ENCODE measurements around the gene RBM34.
"Not testable (repeated sequence)": the region's sequence is repeated elsewhere in the genome, so short reads cannot be mapped to it uniquely, and the experiment has no call there.

Gene RBM34

DNA sequence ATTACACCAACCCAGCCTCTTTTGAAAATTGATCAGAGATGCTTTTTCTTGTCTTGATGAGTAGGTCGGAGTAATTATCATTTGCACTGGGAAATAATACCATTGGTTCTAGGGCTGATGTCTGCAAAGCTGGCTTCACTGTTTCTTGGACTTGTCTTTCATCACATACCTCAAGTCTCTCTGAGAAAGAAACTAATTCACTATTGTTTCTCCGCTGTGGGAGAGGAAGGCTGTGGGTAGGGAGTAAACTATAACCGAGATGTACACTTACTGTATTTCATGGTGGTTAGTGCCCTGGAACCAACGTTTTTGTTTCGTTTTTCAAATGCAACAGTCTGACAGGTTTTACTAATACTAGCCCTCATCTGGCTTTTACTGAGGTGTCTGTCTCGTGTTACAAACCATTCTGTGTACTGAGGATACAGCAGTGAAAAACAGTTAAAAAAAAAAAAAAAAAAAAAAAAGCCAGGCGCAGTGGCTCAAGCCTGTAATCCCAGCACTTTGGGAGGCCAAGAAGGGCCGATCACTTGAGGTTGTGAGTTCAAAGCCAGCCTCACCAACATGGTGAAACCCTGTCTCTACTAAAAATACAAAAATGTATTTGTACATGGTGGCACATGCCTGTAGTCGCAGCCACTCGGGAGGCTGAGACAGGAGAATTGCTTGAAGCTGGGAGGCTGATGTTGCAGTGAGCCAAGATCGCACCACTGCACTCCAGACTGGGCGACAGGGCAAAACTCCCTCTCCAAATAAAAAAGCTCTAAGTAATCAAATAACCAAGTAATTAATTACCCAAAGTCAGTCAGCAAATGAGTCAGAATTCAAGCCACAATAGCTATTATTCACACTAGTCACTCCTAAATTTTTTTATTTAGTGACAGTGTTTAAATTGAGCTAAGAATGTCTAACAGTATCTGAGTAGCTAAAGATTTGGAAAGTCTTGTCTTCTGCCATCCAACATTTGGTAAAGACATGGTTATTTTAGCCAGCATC, 55.7 kb downstream of the RBM34 start:
- no peaks in the 10 kb centered on the region for H3K9me3 ChIP-seq (ENCODE audit: insufficient read depth, low read length)
- TF ChIP-seq SUZ12 (IDR thresholded peaks at IDR 0.05; ENCODE audit: extremely low read depth, insufficient read depth, insufficient read length) (no peak), YY1 (IDR thresholded peaks at IDR 0.05; ENCODE audit: insufficient read depth, insufficient read length) (no peak), ZNF274 (IDR thresholded peaks at IDR 0.05; ENCODE audit: low read depth, low read length) (no peak)
- H3K4me3 ChIP-seq (ENCODE audit: insufficient read length, low read depth): no peak overlapping the region
- no peak for DNase-seq (ENCODE audit: low read depth, low spot score)
- peaks cover 33% of the 10 kb centered on the region for H3K36me3 ChIP-seq (ENCODE audit: insufficient read depth, insufficient read length, low read length)
- no peaks in the 10 kb centered on the region for H3K4me1 ChIP-seq (ENCODE audit: insufficient read depth, insufficient read length)
- H3K9ac ChIP-seq (ENCODE audit: insufficient read length, low read depth): no peak overlapping the region
- no peaks in the 10 kb centered on the region for H3K27me3 ChIP-seq (ENCODE audit: insufficient read depth, insufficient read length)

DNA sequence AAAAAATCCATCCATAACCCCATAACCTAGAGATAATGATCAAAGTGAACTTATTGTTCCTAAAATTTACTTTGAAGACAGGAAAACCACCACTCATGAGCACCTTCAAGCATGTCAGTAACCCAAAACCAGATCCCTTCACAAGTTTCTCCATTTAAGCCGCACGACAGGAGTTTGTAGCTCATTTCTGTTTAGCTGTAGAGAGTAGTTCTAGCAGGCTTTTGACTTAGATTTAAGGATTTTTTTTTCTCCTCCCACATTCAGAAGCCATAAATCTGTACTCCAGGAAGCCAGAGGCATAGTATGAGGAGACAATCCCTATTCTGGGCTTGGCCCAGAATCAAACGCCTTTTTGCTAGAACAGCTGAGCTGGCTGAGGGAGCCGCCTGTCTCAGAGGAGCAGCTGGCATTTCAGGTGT, 58.0 kb downstream of the RBM34 start:
- H3K4me1 ChIP-seq (ENCODE audit: insufficient read depth, insufficient read length): no peaks in the 10 kb centered on the region
- TF ChIP-seq YY1 (IDR thresholded peaks at IDR 0.05; ENCODE audit: insufficient read depth, insufficient read length): no peak
- TF ChIP-seq SUZ12 (IDR thresholded peaks at IDR 0.05; ENCODE audit: extremely low read depth, insufficient read depth, insufficient read length): no peak
- TF ChIP-seq ZNF274 (IDR thresholded peaks at IDR 0.05; ENCODE audit: low read depth, low read length): no peak
- no peaks in the 10 kb centered on the region for H3K9me3 ChIP-seq (ENCODE audit: insufficient read depth, low read length)
- H3K36me3 ChIP-seq (ENCODE audit: insufficient read depth, insufficient read length, low read length): peaks cover 10% of the 10 kb centered on the region
- no peak overlapping the region for H3K9ac ChIP-seq (ENCODE audit: insufficient read length, low read depth)
- no peak for DNase-seq (ENCODE audit: low read depth, low spot score)
- H3K4me3 ChIP-seq (ENCODE audit: insufficient read length, low read depth): no peak overlapping the region
- no peaks in the 10 kb centered on the region for H3K27me3 ChIP-seq (ENCODE audit: insufficient read depth, insufficient read length)

DNA sequence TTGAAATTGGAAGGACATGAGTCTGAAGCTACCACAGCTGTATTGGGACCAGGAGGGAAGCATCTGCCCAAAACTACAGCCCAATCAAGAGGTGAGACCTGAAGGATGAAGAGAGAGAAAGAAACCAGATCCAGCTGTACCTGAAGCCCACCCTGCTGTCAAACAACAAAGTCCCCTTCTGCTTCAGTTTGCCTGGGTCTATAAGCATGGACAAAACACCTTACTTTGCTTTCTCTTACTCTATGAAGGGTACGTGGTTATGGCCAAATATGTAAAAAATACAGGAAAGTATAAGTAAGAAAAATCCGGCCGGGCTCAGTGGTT, 58.8 kb downstream of the RBM34 start:
- H3K9ac ChIP-seq (ENCODE audit: insufficient read length, low read depth): no peak overlapping the region
- no peaks in the 10 kb centered on the region for H3K27me3 ChIP-seq (ENCODE audit: insufficient read depth, insufficient read length)
- H3K36me3 ChIP-seq (ENCODE audit: insufficient read depth, insufficient read length, low read length): peaks cover 2% of the 10 kb centered on the region
- H3K4me1 ChIP-seq (ENCODE audit: insufficient read depth, insufficient read length): no peaks in the 10 kb centered on the region
- H3K4me3 ChIP-seq (ENCODE audit: insufficient read length, low read depth): no peak overlapping the region
- no peak for DNase-seq (ENCODE audit: low read depth, low spot score)
- no peak for TF ChIP-seq ZNF274 (IDR thresholded peaks at IDR 0.05; ENCODE audit: low read depth, low read length)
- no peak for TF ChIP-seq YY1 (IDR thresholded peaks at IDR 0.05; ENCODE audit: insufficient read depth, insufficient read length)
- no peak for TF ChIP-seq SUZ12 (IDR thresholded peaks at IDR 0.05; ENCODE audit: extremely low read depth, insufficient read depth, insufficient read length)
- H3K9me3 ChIP-seq (ENCODE audit: insufficient read depth, low read length): no peaks in the 10 kb centered on the region

DNA sequence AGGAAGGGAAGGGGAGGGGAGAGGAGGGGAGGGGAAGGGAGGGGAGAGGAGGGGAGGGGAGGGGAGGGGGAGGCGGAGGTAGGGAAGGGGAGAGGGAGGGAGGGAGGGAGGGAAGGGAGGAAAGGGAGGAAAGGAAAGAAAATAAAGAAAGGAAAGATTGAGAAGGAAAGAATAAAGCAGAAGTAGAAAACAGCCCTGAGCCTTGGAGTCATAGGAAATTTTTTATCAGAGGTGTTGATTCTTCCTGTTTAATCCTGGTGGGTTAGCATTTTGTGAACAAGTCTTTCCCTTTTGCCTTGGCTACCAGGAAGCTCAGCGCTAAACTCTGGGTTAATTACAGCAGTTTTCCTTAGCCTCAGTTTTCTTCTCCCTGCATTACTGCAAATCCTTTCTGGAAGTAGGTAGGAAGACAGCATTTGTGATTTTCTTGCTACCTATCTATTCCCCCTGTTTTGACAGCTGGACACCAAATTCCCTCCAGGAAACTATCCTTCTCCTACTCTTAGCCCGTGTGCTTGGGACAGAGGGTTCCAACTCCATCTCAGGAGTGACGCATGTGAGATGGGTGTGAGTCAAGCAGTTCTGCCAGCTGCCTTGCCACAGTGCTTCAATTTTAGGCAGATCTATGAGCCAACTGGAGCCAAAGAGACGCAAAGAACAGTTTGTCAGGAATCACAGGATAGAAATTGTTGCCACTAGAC, 59.3 kb downstream of the RBM34 start:
- no peaks in the 10 kb centered on the region for H3K4me1 ChIP-seq (ENCODE audit: insufficient read depth, insufficient read length)
- no peak for TF ChIP-seq ZNF274 (IDR thresholded peaks at IDR 0.05; ENCODE audit: low read depth, low read length)
- TF ChIP-seq YY1 (IDR thresholded peaks at IDR 0.05; ENCODE audit: insufficient read depth, insufficient read length): no peak
- TF ChIP-seq SUZ12 (IDR thresholded peaks at IDR 0.05; ENCODE audit: extremely low read depth, insufficient read depth, insufficient read length): no peak
- H3K9ac ChIP-seq (ENCODE audit: insufficient read length, low read depth): no peak overlapping the region
- no peaks in the 10 kb centered on the region for H3K27me3 ChIP-seq (ENCODE audit: insufficient read depth, insufficient read length)
- no peaks in the 10 kb centered on the region for H3K9me3 ChIP-seq (ENCODE audit: insufficient read depth, low read length)
- H3K4me3 ChIP-seq (ENCODE audit: insufficient read length, low read depth): no peak overlapping the region
- no peak for DNase-seq (ENCODE audit: low read depth, low spot score)
- H3K36me3 ChIP-seq (ENCODE audit: insufficient read depth, insufficient read length, low read length): no peaks in the 10 kb centered on the region

DNA sequence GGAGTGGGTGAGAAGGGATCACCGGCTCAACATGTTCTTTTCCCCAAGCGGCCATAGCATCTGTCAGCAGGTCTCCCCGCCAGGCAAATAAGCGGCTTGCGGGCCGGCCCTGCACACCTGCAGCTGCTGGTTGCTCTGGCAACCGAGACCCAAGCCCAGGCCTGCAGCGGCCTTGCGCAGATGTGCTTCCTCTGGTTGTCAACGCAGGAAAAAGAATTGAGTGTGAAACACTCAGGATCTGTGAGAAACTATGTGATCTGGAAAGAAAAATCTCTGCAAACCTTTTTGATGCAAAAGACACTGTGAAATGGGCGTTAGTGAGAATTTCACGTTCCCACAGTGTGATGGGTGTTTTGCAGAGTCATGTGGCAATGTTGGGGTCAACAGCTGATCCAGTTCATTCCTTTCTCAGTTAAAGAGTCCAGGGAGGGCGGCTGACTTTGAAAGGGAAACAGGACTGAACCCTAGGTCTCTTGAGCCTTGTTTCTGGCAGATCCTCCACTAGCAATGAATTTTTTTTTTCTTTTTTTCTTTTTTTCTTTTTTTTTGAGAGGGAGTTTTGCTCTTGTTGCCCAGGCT, 60.8 kb downstream of the RBM34 start:
- Histone ChIP-seq H3K9me3 (ENCODE audit: insufficient read depth, low read length) (no peaks in the 10 kb centered on the region), H3K4me1 (ENCODE audit: insufficient read depth, insufficient read length) (no peaks in the 10 kb centered on the region), H3K9ac (ENCODE audit: insufficient read length, low read depth) (no peak overlapping the region), H3K36me3 (ENCODE audit: insufficient read depth, insufficient read length, low read length) (no peaks in the 10 kb centered on the region), H3K27me3 (ENCODE audit: insufficient read depth, insufficient read length) (no peaks in the 10 kb centered on the region), H3K4me3 (ENCODE audit: insufficient read length, low read depth) (no peak overlapping the region)
- TF ChIP-seq SUZ12 (IDR thresholded peaks at IDR 0.05; ENCODE audit: extremely low read depth, insufficient read depth, insufficient read length) (no peak), YY1 (IDR thresholded peaks at IDR 0.05; ENCODE audit: insufficient read depth, insufficient read length) (no peak), ZNF274 (IDR thresholded peaks at IDR 0.05; ENCODE audit: low read depth, low read length) (no peak)
- DNase-seq (ENCODE audit: low read depth, low spot score): no peak

DNA sequence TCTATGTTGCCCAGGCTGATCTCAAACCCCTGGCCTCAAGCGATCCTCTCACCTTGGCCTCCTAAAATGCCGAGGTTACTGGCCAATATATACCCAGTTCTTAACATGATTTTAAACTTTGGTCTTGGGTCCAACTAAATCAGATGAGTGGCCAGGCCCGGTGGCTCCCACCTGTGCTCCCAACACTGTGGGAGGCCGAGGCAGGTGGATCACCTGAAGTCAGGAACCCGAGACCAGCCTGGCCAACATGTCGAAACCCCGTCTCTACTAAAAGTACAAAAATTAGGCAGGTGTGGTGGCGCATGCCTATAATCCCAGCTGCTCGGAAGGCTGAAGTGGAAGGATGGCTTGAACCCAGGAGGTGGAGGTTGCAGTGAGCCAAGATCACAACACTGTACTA, 62.1 kb downstream of the RBM34 start:
- Histone ChIP-seq H3K4me3 (ENCODE audit: insufficient read length, low read depth) (no peak overlapping the region), H3K9me3 (ENCODE audit: insufficient read depth, low read length) (no peaks in the 10 kb centered on the region), H3K9ac (ENCODE audit: insufficient read length, low read depth) (no peak overlapping the region), H3K27me3 (ENCODE audit: insufficient read depth, insufficient read length) (no peaks in the 10 kb centered on the region), H3K4me1 (ENCODE audit: insufficient read depth, insufficient read length) (no peaks in the 10 kb centered on the region), H3K36me3 (ENCODE audit: insufficient read depth, insufficient read length, low read length) (no peaks in the 10 kb centered on the region)
- TF ChIP-seq ZNF274 (IDR thresholded peaks at IDR 0.05; ENCODE audit: low read depth, low read length): no peak
- no peak for TF ChIP-seq SUZ12 (IDR thresholded peaks at IDR 0.05; ENCODE audit: extremely low read depth, insufficient read depth, insufficient read length)
- TF ChIP-seq YY1 (IDR thresholded peaks at IDR 0.05; ENCODE audit: insufficient read depth, insufficient read length): no peak
- DNase-seq (ENCODE audit: low read depth, low spot score): no peak

DNA sequence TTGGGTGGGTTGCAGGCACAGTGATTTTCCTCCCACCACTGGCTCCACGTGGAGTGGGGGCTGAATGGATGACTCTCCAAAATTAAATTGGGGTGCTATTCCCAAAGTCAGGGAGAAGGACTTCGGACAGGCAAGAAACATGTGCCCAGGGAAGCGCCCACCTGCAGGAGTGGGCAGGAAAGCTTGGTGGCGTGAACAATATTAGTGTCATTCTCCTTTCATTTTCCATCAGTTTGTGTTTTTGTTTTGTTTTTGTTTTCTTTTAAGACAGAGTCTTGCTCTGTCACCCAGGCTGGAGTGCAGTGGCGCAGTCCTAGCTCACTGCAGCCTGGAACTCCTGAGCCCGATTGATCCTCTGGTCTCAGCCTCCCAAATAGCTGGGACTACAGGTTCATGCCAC, 62.5 kb downstream of the RBM34 start:
- H3K4me1 ChIP-seq (ENCODE audit: insufficient read depth, insufficient read length): no peaks in the 10 kb centered on the region
- H3K36me3 ChIP-seq (ENCODE audit: insufficient read depth, insufficient read length, low read length): no peaks in the 10 kb centered on the region
- DNase-seq (ENCODE audit: low read depth, low spot score): no peak
- H3K9ac ChIP-seq (ENCODE audit: insufficient read length, low read depth): no peak overlapping the region
- H3K27me3 ChIP-seq (ENCODE audit: insufficient read depth, insufficient read length): no peaks in the 10 kb centered on the region
- H3K9me3 ChIP-seq (ENCODE audit: insufficient read depth, low read length): no peaks in the 10 kb centered on the region
- H3K4me3 ChIP-seq (ENCODE audit: insufficient read length, low read depth): no peak overlapping the region
- TF ChIP-seq YY1 (IDR thresholded peaks at IDR 0.05; ENCODE audit: insufficient read depth, insufficient read length) (no peak), SUZ12 (IDR thresholded peaks at IDR 0.05; ENCODE audit: extremely low read depth, insufficient read depth, insufficient read length) (no peak), ZNF274 (IDR thresholded peaks at IDR 0.05; ENCODE audit: low read depth, low read length) (no peak)

DNA sequence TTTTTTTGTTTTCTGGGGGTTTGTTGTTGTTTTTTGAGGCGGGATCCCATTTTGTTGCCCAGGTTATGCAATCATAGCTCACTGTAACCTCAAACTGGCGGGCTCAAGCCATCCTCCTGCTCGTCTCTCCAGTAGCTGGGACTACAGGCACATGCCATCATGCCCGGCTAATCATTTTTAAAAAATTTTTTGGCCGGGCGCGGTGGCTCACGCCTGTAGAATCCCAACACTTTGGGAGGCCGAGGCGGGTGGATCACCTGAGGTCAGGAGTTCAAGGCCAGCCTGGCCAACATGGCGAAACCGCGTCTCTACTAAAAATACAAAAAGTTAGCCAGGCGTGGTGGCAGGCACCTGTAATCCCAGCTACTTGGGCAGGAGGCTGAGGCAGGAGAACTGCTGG, 63.5 kb downstream of the RBM34 start:
- not testable (repeated sequence) for H3K9ac ChIP-seq (ENCODE audit: insufficient read length, low read depth); H3K4me1 ChIP-seq (ENCODE audit: insufficient read depth, insufficient read length); H3K27me3 ChIP-seq (ENCODE audit: insufficient read depth, insufficient read length); DNase-seq (ENCODE audit: low read depth, low spot score); H3K36me3 ChIP-seq (ENCODE audit: insufficient read depth, insufficient read length, low read length); H3K9me3 ChIP-seq (ENCODE audit: insufficient read depth, low read length); H3K4me3 ChIP-seq (ENCODE audit: insufficient read length, low read depth)

All from NT2/D1 (cell line).